DMS114 treated with DMSO at 0.1 percent for 48 hours (cell line): Measurements from ENCODE around the gene PLEKHH3.
"Not testable (repeated sequence)": the region's sequence is repeated elsewhere in the genome, so short reads cannot be mapped to it uniquely, and the experiment has no call there.

Source experiments
- DNase-seq: peaks from one replicate; lab custom pipeline; 2025; ENCODE audit not compliant: unreplicated experiment; lab: John Stamatoyannopoulos, UW

Gene PLEKHH3

GRCh38 chr17:42632949-42633444, 43.8 kb downstream of the PLEKHH3 start:
- no peak for DNase-seq

GRCh38 chr17:42629411-42630009, 47.3 kb downstream of the PLEKHH3 start:
- no peak for DNase-seq

GRCh38 chr17:42627032-42627764, 49.6 kb downstream of the PLEKHH3 start:
- not testable (repeated sequence) for DNase-seq

GRCh38 chr17:42623732-42624596, 52.8 kb downstream of the PLEKHH3 start:
- DNase-seq: no peak

DNA sequence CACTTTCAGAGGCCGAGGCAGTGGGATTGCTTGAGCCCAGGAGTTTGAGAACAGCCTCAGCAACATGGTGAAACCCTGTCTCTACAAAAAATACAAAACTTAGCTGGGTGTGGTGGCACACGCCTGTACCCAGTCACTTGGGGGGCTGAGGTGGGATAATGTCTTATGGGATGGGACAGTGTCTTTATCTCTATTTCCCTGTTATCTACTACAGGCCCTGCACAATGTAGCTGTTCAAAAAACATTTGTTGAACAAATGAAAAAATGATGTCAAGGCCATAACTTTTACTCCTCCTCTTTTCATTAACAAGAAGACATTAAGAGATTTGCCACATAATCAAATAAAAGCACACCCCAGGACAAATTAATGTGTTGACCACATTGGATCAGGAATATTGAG, 53.5 kb downstream of the PLEKHH3 start:
- no peak for DNase-seq

- not testable (repeated sequence) for DNase-seq
These were observed 54.8 kb downstream of the PLEKHH3 start for GRCh38 chr17:42621987-42622386.

DNA sequence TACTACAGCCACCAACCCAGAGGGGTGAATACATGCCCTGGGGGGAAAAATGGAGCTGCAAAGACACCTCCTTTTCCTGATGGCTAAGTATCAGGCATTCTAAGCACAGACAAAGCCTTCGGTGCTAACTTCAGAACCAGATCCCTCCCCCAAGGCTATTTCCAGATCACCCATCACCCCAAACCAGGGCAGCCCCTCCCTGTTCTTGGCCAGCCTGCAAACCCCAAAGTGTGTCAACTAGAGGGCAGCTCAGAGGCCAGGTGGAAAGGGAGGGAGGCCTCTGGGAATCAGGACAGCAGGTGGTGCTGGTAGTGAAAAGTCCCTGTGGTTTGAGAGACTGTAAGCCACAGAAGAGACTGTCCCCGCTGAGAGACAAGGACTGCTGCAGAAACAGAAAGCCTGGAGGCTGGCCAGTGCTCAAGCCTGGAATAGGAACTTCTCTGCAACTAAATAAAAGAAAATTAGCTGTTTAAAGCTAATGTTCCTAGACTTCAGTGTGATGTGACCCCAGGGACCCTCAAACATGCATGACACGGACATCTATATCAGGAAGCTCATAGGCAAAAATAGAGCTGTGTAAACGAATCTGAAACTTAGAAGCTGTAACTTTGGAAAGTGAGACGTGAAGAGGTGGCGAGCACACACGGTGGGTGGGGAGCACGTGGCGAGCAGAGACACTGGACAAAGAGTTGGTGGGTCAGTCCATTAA, 58.2 kb downstream of the PLEKHH3 start:
- no peak for DNase-seq

- no peak for DNase-seq
These were observed 58.8 kb downstream of the PLEKHH3 start for GRCh38 chr17:42617956-42618431.
